H9 (cell line): ENCODE results near the gene BMP2K. TPM values are rescaled to one million over a fixed set of nuclear protein-coding genes. Genes with fewer than 3 reads are reported as not detected.

Source experiments
- DNase-seq: peaks from one replicate; pipeline ENCODE4 v3.0.0-alpha.2; 2017
- H2AFZ ChIP-seq: one replicate; pipeline ENCODE4 v1.6.1; 2013; ENCODE audit warnings: mild to moderate bottlenecking, low read length, control low read depth, moderate library complexity
- H2AK5ac ChIP-seq: 2 replicates; pipeline ENCODE4 v1.6.1; 2013; ENCODE audit warnings: low read length, control low read depth, mixed read lengths; ENCODE audit not compliant: insufficient read length
- H2BK120ac ChIP-seq: one replicate; pipeline ENCODE4 v1.6.1; 2013; ENCODE audit warnings: low read depth, mild to moderate bottlenecking, low read length, control low read depth, inconsistent platforms; ENCODE audit not compliant: poor library complexity, severe bottlenecking
- H2BK12ac ChIP-seq: 2 replicates; pipeline ENCODE4 v1.6.1; 2013; ENCODE audit warnings: low read length, control low read depth, mixed read lengths, low read depth; ENCODE audit not compliant: insufficient read length
- H2BK15ac ChIP-seq: 2 replicates; pipeline ENCODE4 v1.6.1; 2013; ENCODE audit warnings: low read depth, low read length, control low read depth
- H2BK20ac ChIP-seq: one replicate; pipeline ENCODE4 v1.6.1; 2013; ENCODE audit warnings: low read depth, mild to moderate bottlenecking, low read length, control low read depth, inconsistent platforms; ENCODE audit not compliant: poor library complexity, severe bottlenecking
- H2BK5ac ChIP-seq: 2 replicates; pipeline ENCODE4 v1.6.1; 2013; ENCODE audit warnings: low read length, control low read depth, mixed read lengths; ENCODE audit not compliant: insufficient read length
- H3K14ac ChIP-seq: 2 replicates; pipeline ENCODE4 v1.6.1; 2013; ENCODE audit warnings: low read length, control low read depth; ENCODE audit not compliant: insufficient read depth
- H3K18ac ChIP-seq: 2 replicates; pipeline ENCODE4 v1.6.1; 2013; ENCODE audit warnings: low read depth, mild to moderate bottlenecking, mixed read lengths, low read length, control low read depth; ENCODE audit not compliant: insufficient read length
- H3K23ac ChIP-seq: 2 replicates; pipeline ENCODE4 v1.6.1; 2013; ENCODE audit warnings: low read length, control low read depth, mixed read lengths, low read depth; ENCODE audit not compliant: insufficient read length
- H3K23me2 ChIP-seq: 2 replicates; pipeline ENCODE4 v1.6.1; 2013; ENCODE audit warnings: low read depth, mild to moderate bottlenecking, mixed read lengths, low read length, control low read depth; ENCODE audit not compliant: insufficient read length, poor library complexity, severe bottlenecking
- H3K27ac ChIP-seq: 2 replicates; pipeline ENCODE4 v1.5.1; 2013; ENCODE audit warnings: low read length, control low read depth, mixed read lengths, low read depth; ENCODE audit not compliant: insufficient read length
- H3K27me3 ChIP-seq: 2 replicates; pipeline ENCODE4 v1.6.1; 2013; ENCODE audit warnings: low read length, control low read depth, inconsistent platforms; ENCODE audit not compliant: insufficient read depth
- H3K4ac ChIP-seq: 2 replicates; pipeline ENCODE4 v1.6.1; 2013; ENCODE audit warnings: low read depth, mild to moderate bottlenecking, control low read depth, inconsistent platforms, low read length, moderate library complexity
- H3K4me1 ChIP-seq: 2 replicates; pipeline ENCODE4 v1.6.1; 2013; ENCODE audit warnings: low read length, control low read depth, inconsistent platforms; ENCODE audit not compliant: insufficient read depth
- H3K4me2 ChIP-seq: 2 replicates; pipeline ENCODE4 v1.6.1; 2013; ENCODE audit warnings: low read length, control low read depth, mixed read lengths; ENCODE audit not compliant: insufficient read length, insufficient read depth
- H3K56ac ChIP-seq: 2 replicates; pipeline ENCODE4 v1.6.1; 2013; ENCODE audit warnings: low read depth, mild to moderate bottlenecking, mixed read lengths, low read length, control low read depth; ENCODE audit not compliant: insufficient read length
- H3K79me1 ChIP-seq: 2 replicates; pipeline ENCODE4 v1.6.1; 2013; ENCODE audit warnings: low read depth, mild to moderate bottlenecking, moderate library complexity, low read length, control low read depth, inconsistent platforms; ENCODE audit not compliant: insufficient read depth, poor library complexity, severe bottlenecking
- H3K79me2 ChIP-seq: 2 replicates; pipeline ENCODE4 v1.6.1; 2013; ENCODE audit warnings: low read length, control low read depth, inconsistent platforms; ENCODE audit not compliant: insufficient read depth
- H3K9ac ChIP-seq: 2 replicates; pipeline ENCODE4 v1.6.1; 2013; ENCODE audit warnings: low read length, control low read depth, mixed read lengths; ENCODE audit not compliant: insufficient read length; ENCODE audit errors: extremely low read depth
- H3K9me3 ChIP-seq: one replicate; pipeline ENCODE4 v1.6.1; 2013; ENCODE audit warnings: low read depth, low read length, inconsistent platforms; ENCODE audit not compliant: control insufficient read depth
- H3T11ph ChIP-seq: one replicate; pipeline ENCODE4 v1.6.1; 2013; ENCODE audit warnings: mild to moderate bottlenecking, low read length, control low read depth, inconsistent platforms
- H4K20me1 ChIP-seq: one replicate; pipeline ENCODE4 v1.6.1; 2013; ENCODE audit not compliant: control insufficient read depth, insufficient read length, insufficient read depth
- H4K5ac ChIP-seq: 2 replicates; pipeline ENCODE4 v1.6.1; 2013; ENCODE audit warnings: low read depth, mild to moderate bottlenecking, mixed read lengths, low read length, control low read depth; ENCODE audit not compliant: insufficient read length
- H4K8ac ChIP-seq: replicated peaks from 2 replicates; pipeline ENCODE4 v1.6.1; 2013; ENCODE audit warnings: low read length, control low read depth, mixed read lengths, low read depth; ENCODE audit not compliant: insufficient read length
- H4K91ac ChIP-seq: 2 replicates; pipeline ENCODE4 v1.6.1; 2013; ENCODE audit warnings: low read depth, mild to moderate bottlenecking, moderate library complexity, mixed read lengths, low read length, control low read depth; ENCODE audit not compliant: insufficient read length
- H3K27ac Mint-ChIP-seq, 3 experiments: 2 replicates in 2 of 3; 3 replicates in 1 of 3; pipeline ENCODE4 v1.8.0; 2020 to 2021; ENCODE audit warnings: mixed read lengths in 3 of 3, mild to moderate bottlenecking in 1 of 3, moderate library complexity in 1 of 3
- H3K27me3 Mint-ChIP-seq: 2 replicates; pipeline ENCODE4 v1.8.0; 2021; ENCODE audit warnings: low read depth, mild to moderate bottlenecking, moderate library complexity, mixed read lengths
- H3K36me3 Mint-ChIP-seq, 3 experiments: 2 replicates in 2 of 3; 3 replicates in 1 of 3; pipeline ENCODE4 v1.8.0; 2020 to 2021; ENCODE audit warnings: low read depth in 3 of 3, mixed read lengths in 3 of 3; ENCODE audit not compliant: insufficient read depth in 1 of 3
- H3K4me1 Mint-ChIP-seq, 2 experiments: 2 replicates each; pipeline ENCODE4 v1.8.0; 2020; ENCODE audit warnings: mixed read lengths in 2 of 2
- H3K4me3 Mint-ChIP-seq, 2 experiments: 2 replicates in 1 of 2; 3 replicates in 1 of 2; pipeline ENCODE4 v1.8.0; 2020 to 2021; ENCODE audit warnings: mild to moderate bottlenecking in 2 of 2, mixed read lengths in 2 of 2, moderate library complexity in 1 of 2
- H3K9me3 Mint-ChIP-seq, 2 experiments: 2 replicates in 1 of 2; 3 replicates in 1 of 2; pipeline ENCODE4 v1.8.0; 2020; ENCODE audit warnings: mild to moderate bottlenecking in 2 of 2, mixed read lengths in 2 of 2, moderate library complexity in 1 of 2
- CTCF ChIP-seq: fragments of 200-600 bp; sonication (generic); conservative IDR thresholded peaks from 3 replicates; pipeline ENCODE4 v1.8.0; 2021; ENCODE audit warnings: antibody characterized with exemption, mild to moderate bottlenecking
- WGBS: extraction: QIAGEN DNeasy Blood & Tissue Kit; methylation state at CpG from one replicate; pipeline ENCODE4 v1.1.7; 2013; ENCODE audit warnings: missing lambda C conversion rate, low lambda C conversion rate, mixed read lengths; ENCODE audit not compliant: insufficient read length; ENCODE audit errors: extremely low coverage; 5-methylcytosine and 5-hydroxymethylcytosine counted together
- total RNA-seq: library from RNA; stranded (reverse); gene quantifications from 2 replicates; pipeline ENCODE4 v1.2.1, GENCODE V29; 2021

Gene BMP2K
- total RNA-seq, 1 experiment from 2014 or later = 26.4 TPM

- Histone ChIP-seq H2BK15ac (no peak overlapping the region), H2BK120ac (no peak overlapping the region), H3K23me2 (peaks cover 2% of the 10 kb centered on the region), H3K27ac (no peak overlapping the region), H3K4me2 (no peak overlapping the region), H3K79me1 (no peaks in the 10 kb centered on the region), H2AFZ (no peak overlapping the region), H3K56ac (no peak overlapping the region), H3K4ac (no peak overlapping the region), H3K14ac (no peak overlapping the region), H2AK5ac (no peak overlapping the region), H3K4me1 (no peaks in the 10 kb centered on the region), H3K27me3 (no peaks in the 10 kb centered on the region), H4K20me1 (no peaks in the 10 kb centered on the region), H4K91ac (no peak overlapping the region), H2BK12ac (no peak overlapping the region), H2BK20ac (no peak overlapping the region), H3K9ac (no peak overlapping the region), H3K79me2 (no peaks in the 10 kb centered on the region), H3K23ac (no peak overlapping the region), H4K8ac (no peak overlapping the region), H3K18ac (no peak overlapping the region), H3K9me3 (no peaks in the 10 kb centered on the region), H2BK5ac (no peak overlapping the region), H4K5ac (no peak overlapping the region), H3T11ph (no peak overlapping the region)
- no peaks in the 10 kb centered on the region for H3K27me3 Mint-ChIP-seq
- H3K9me3 Mint-ChIP-seq = no peaks in the 10 kb centered on the region
- H3K4me1 Mint-ChIP-seq = peaks cover 9 to 11% of the 10 kb centered on the region in 2 experiments
- no CpG with 5 or more reads among the region's 3 CpGs for WGBS
- TF ChIP-seq CTCF = no peak
- DNase-seq = no peak
- H3K27ac Mint-ChIP-seq = no peak overlapping the region
- no peak overlapping the region for H3K4me3 Mint-ChIP-seq
- no peaks in the 10 kb centered on the region; a peak in 1 of 7 replicates for H3K36me3 Mint-ChIP-seq
These were observed 6.0 kb upstream of the BMP2K start for GRCh38 chr4:78770091-78770642.
